Heart left ventricle (tissue), 16 donors: Measurements from ENCODE around the gene ALPK3. TPM values are rescaled to one million over a fixed set of nuclear protein-coding genes. Genes with fewer than 3 reads are reported as not detected.

Source experiments
- ATAC-seq, 4 donors: fragments of 200-7000 bp; cut with Tn5 transposase; one replicate each; pipeline ENCODE4 v1.9.1; 2020 to 2022; ENCODE audit warnings: moderate library complexity in 4 of 4, mild to moderate bottlenecking in 3 of 4, moderate number of reproducible peaks in 1 of 4
- DNase-seq, 5 donors: peaks; one replicate each; pipeline ENCODE4 v3.0.0-alpha.2; 2020
- H3K27ac ChIP-seq, 12 donors: fragments of 200-600 bp; sonication (generic) in 4 of 12; one replicate each; pipeline versions ENCODE4 v1.5.0 to v1.8.0; 2016 to 2022; ENCODE audit warnings: mild to moderate bottlenecking in 2 of 12
- H3K27me3 ChIP-seq, 9 donors: fragments of 200-600 bp; sonication (generic) in 2 of 9; one replicate each; pipeline versions ENCODE4 v1.5.1 to v1.8.0; 2016 to 2022; ENCODE audit warnings: mild to moderate bottlenecking in 3 of 9
- H3K36me3 ChIP-seq, 9 donors: fragments of 200-600 bp; sonication (generic) in 2 of 9; one replicate each; pipeline versions ENCODE4 v1.5.0 to v1.8.0; 2018 to 2022; ENCODE audit warnings: mild to moderate bottlenecking in 2 of 9
- H3K4me1 ChIP-seq, 12 donors: fragments of 200-600 bp; sonication (generic) in 4 of 12; one replicate each; pipeline versions ENCODE4 v1.5.0 to v1.8.0; 2016 to 2022; ENCODE audit warnings: mild to moderate bottlenecking in 3 of 12
- H3K4me3 ChIP-seq, 12 donors: fragments of 200-600 bp; sonication (generic) in 4 of 12; one replicate each; pipeline versions ENCODE4 v1.5.0 to v1.8.0; 2017 to 2022; ENCODE audit warnings: mild to moderate bottlenecking in 9 of 12, moderate library complexity in 4 of 12
- H3K9me3 ChIP-seq, 12 donors: fragments of 200-600 bp; sonication (generic) in 4 of 12; one replicate each; pipeline versions ENCODE4 v1.5.0 to v1.8.0; 2016 to 2022; ENCODE audit warnings: mild to moderate bottlenecking in 1 of 12
- POLR2A ChIP-seq, 2 donors: fragments of 450-650 bp; IDR thresholded peaks; one replicate each; pipeline ENCODE4 v1.6.1; 2017; ENCODE audit warnings: antibody characterized with exemption in 2 of 2, mild to moderate bottlenecking in 2 of 2, moderate library complexity in 2 of 2
- WGBS, 4 donors: extraction: QIAGEN DNeasy Blood & Tissue Kit in 2 of 4; methylation state at CpG; one replicate each; pipeline versions ENCODE4 v1.1.5 to v1.1.7; 2013 to 2018; 5-methylcytosine and 5-hydroxymethylcytosine counted together
- intact Hi-C, 10 donors: fragments of 100-400 bp; cut with DNase I; formaldehyde crosslinking; loops; one replicate each; pipeline versions ENCODE4 v1.11.1 to v1.14.2; 2022
- polyA plus RNA-seq, 2 donors: library from polyadenylated mRNA; stranded (reverse); fragments of 200-250 nt; gene quantifications; one replicate each; pipeline ENCODE4 v1.2.3, GENCODE V29; 2013
- total RNA-seq, 9 donors: library from RNA; depleted of rRNA in 2 of 9; stranded (reverse); fragments of >200 nt in 2 of 9; fragmentation: NEBNext Ultra II Directional in 3 of 9; extraction: Animal tissue kit (Norgen Biotek cat#: 25700) in 3 of 9; gene quantifications; one replicate each; pipeline versions ENCODE4 v1.1.0 to v1.2.4, GENCODE V29; 2016 to 2023
- TF ChIP-seq, protein P1 (sequence below), 12 donors: fragments of 200-600 bp; sonication (generic) in 4 of 12; IDR thresholded peaks; one replicate each; pipeline versions ENCODE4 v1.5.0 to v1.8.0; 2018 to 2022; ENCODE audit warnings: antibody characterized with exemption in 12 of 12, mild to moderate bottlenecking in 5 of 12
- donor health status: ischemic (EF 13 %, LVEDD 7.1; RV severe dilation, severe dysfunction).
- donor health status: healthy with polysubstance abuse.
- donor health status: DM: no; HTN: yes; CAD: no.
- donor health status: DM: no; HTN: no; CAD: no.
- donor health status: ischemic (EF 25% LVEDD 6.9; RV normal size, moderate dysfunction).
- donor health status: ischemic (EF 25% LVEDD 5.7; RV mildly dilated, moderate dysfunction).
- donor health status: healthy.
- donor health status: DM: yes; HTN: yes; CAD: no.
- donor health status: ischemic (EF 35%, LVEDD 5.7; RV mildly dilated, moderate dysfunction).
- donor health status: nonischemic (EF 11% LVEDD 7.7; RV severe dilation, severe dysfunction).
- donor health status: DM: yes; HTN: yes; CAD: no.
- donor health status: PGD.
- donor health status: ischemic (EF 29% LVEDD 5.4; RV normal size, mild dysfunction).
- donor health status: nonischemic (EF 23%, LVEDD 6.1; RV moderate dilation, normal function).

Gene ALPK3
- total and polyA plus RNA-seq, 11 donors, result 82.2 to 258 (median 144) TPM

DNA sequence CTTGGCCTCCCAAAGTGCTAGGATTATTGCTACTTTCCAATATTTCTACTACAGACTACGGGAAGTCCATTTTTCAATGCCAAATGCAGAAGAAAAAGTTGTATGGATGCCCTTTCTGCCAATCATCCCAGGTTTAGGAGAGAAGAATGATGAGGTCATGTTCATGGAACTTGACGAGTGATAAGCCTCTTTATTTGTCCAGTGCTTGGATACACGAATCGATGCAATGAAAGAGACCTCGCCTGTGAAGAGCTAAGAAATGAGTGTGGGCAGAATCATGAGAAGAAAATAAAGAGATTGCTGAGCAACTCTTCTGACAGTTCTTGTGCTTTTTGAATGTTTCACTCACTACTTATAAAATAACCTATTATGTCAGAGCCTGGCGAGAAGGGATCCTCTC lies 66.3 kb downstream of the ALPK3 start:
- 43 to 51% (median 46%) methylated on average over 6 of the region's 6 CpGs for WGBS, 4 donors

DNA sequence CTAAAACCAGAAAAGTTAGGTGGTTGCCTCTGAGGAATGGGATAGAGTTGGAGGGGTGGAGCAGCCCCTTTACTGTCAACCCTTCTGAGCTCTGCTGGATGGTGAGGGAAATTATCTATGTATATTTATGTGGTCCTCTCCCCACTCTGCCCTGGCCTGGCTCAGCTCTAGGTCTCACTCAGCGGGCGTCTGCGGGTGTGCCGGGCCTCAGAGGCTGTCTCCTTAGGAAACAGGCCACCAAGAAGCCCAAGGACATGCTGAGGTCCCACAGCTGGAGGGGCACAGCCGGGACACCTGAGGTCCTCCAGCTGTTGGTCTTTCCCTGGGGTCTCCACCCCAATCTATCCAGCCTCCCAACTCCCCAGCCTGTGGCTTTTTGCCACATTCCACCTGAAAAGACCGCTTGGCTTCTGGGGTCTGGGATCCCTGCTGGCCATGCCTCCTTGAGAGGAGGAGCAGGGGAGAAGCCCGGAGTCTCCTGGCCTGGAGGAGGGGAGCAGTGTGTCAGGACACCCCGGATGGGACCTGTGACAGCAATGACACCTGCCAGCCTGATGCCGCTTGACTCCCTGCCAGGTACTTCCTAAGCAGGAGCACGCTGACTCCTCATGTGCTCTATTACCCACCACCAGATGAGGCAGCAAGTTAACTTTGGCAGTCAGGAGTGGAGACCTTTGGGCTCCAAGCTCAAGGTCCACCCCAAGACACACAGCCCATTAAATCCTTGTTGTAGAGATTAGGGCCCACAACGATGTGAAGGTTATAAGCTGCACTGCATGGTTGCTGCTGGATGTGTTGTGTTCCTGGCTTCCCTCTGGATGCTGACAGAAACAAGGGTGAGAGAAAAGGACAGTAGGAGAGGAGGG lies 67.0 kb downstream of the ALPK3 start, which contains the start of gene SLC28A1:
Gene SLC28A1, plus strand, starts transcription at position 747 of the 866 bp plus-strand sequence. CDS start 3,099 bp downstream, outside the sequence.
- intact Hi-C loops, result loop anchor here in 2 of 10 donors (2.0 to 5.0 kb wide), 2 partner anchors 38 to 53 kb away; no protein-coding TSS in a partner anchor
- DNase-seq (peak in 2 of 5 donors; percentile 53 to 55), ATAC-seq (peak; percentile 10 to 53 (median 25))
- 57 to 72% (median 61%) methylated on average over 9 to 11 of the region's 11 CpGs for WGBS, 4 donors
- Histone ChIP-seq H3K9me3 (no peaks in the 10 kb centered on the region), H3K4me1 (peaks cover 0 to 19% (median 8%) of the 10 kb centered on the region in 12 donors), H3K36me3 (no peaks in the 10 kb centered on the region), H3K27me3 (no peaks in the 10 kb centered on the region), H3K27ac (peak within 1 kb of the TSS in 10 of 12 donors; percentile 6 to 82 (median 70)), H3K4me3 (no peak within 1 kb of the TSS)
- no peak for TF ChIP-seq POLR2A (IDR thresholded peaks at IDR 0.05)
- TF ChIP-seq, protein P1, sequence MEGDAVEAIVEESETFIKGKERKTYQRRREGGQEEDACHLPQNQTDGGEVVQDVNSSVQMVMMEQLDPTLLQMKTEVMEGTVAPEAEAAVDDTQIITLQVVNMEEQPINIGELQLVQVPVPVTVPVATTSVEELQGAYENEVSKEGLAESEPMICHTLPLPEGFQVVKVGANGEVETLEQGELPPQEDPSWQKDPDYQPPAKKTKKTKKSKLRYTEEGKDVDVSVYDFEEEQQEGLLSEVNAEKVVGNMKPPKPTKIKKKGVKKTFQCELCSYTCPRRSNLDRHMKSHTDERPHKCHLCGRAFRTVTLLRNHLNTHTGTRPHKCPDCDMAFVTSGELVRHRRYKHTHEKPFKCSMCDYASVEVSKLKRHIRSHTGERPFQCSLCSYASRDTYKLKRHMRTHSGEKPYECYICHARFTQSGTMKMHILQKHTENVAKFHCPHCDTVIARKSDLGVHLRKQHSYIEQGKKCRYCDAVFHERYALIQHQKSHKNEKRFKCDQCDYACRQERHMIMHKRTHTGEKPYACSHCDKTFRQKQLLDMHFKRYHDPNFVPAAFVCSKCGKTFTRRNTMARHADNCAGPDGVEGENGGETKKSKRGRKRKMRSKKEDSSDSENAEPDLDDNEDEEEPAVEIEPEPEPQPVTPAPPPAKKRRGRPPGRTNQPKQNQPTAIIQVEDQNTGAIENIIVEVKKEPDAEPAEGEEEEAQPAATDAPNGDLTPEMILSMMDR (IDR thresholded peaks at IDR 0.05), result no peak

More for the DNA sequence above, 66.3 kb downstream of the ALPK3 start:
- no peak for TF ChIP-seq POLR2A (IDR thresholded peaks at IDR 0.05)
- TF ChIP-seq, protein P1 (IDR thresholded peaks at IDR 0.05), result no peak
- ATAC-seq, result peak in 2 of 4 donors; percentile 47 to 56
- Histone ChIP-seq H3K36me3 (no peaks in the 10 kb centered on the region), H3K9me3 (no peaks in the 10 kb centered on the region), H3K27me3 (no peaks in the 10 kb centered on the region), H3K4me1 (peaks cover 0 to 23% (median 9%) of the 10 kb centered on the region in 12 donors), H3K27ac (peak overlapping the region in 10 of 12 donors; percentile 6 to 82 (median 70)), H3K4me3 (no peak overlapping the region)
- intact Hi-C loops, result loop anchor here in 1 of 10 donors (5.0 kb wide), 1 partner anchor 39 kb away; no protein-coding TSS in a partner anchor
- DNase-seq, result no peak

DNA sequence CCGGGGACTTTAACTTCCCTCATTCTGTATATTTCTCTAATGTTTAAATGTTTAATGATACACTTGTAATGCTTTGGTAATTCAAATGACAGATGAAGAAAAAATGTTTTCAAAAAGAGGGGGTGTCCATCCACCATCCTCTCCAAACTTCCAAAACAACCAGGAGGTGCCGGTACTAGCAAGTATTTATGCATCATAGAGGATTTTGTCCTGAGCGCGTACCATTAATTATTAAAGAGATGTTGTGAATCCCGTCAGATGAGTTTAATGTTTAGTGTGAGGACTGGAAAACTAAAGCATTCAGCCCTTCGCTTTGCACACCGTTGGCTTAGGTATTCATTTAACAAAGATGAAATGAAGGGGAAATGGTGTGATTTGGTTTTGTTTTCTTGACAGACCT lies 68.6 kb downstream of the ALPK3 start:
- no peak for ATAC-seq
- no peak for TF ChIP-seq POLR2A (IDR thresholded peaks at IDR 0.05)
- TF ChIP-seq, protein P1 (IDR thresholded peaks at IDR 0.05), result no peak
- intact Hi-C loops, result loop anchor here in 1 of 10 donors (2.0 kb wide), 1 partner anchor 51 kb away; no protein-coding TSS in a partner anchor
- 94 to 97% (median 95%) methylated on average over 7 of the region's 7 CpGs for WGBS, 4 donors
- Histone ChIP-seq H3K36me3 (no peaks in the 10 kb centered on the region), H3K9me3 (no peaks in the 10 kb centered on the region), H3K27me3 (no peaks in the 10 kb centered on the region), H3K27ac (peak overlapping the region in 1 of 12 donors; percentile 71), H3K4me3 (no peak overlapping the region), H3K4me1 (peaks cover 0 to 19% (median 7%) of the 10 kb centered on the region in 12 donors)
- no peak for DNase-seq
